Suprapubic skin (tissue), 4 donors: ENCODE results near the gene SLC50A1. TPM values are rescaled to one million over a fixed set of nuclear protein-coding genes. Genes with fewer than 3 reads are reported as not detected.

ENCODE experiments used
- DNase-seq, 2 donors: peaks; one replicate each; pipeline ENCODE4 v3.0.0-alpha.2; 2019; ENCODE audit warnings: low spot score in 2 of 2
- H3K27ac ChIP-seq: fragments of 200-600 bp; sonication (generic); one replicate; pipeline ENCODE4 v1.5.1; 2019
- H3K27me3 ChIP-seq: fragments of 200-600 bp; sonication (generic); one replicate; pipeline ENCODE4 v1.5.1; 2019
- H3K36me3 ChIP-seq: fragments of 200-600 bp; sonication (generic); one replicate; pipeline ENCODE4 v1.5.1; 2019
- H3K4me1 ChIP-seq: fragments of 200-600 bp; sonication (generic); one replicate; pipeline ENCODE4 v1.5.1; 2019
- H3K4me3 ChIP-seq: fragments of 200-600 bp; sonication (generic); one replicate; pipeline ENCODE4 v1.5.1; 2019; ENCODE audit warnings: mild to moderate bottlenecking
- H3K9me3 ChIP-seq: fragments of 200-600 bp; sonication (generic); one replicate; pipeline ENCODE4 v1.5.1; 2019
- EP300 ChIP-seq: sonication (generic); formaldehyde crosslinking; IDR thresholded peaks from one replicate; pipeline ENCODE4 v1.6.1; 2017; ENCODE audit warnings: antibody characterized with exemption
- POLR2A ChIP-seq, 2 donors: fragments of 450-650 bp; IDR thresholded peaks; one replicate each; pipeline ENCODE4 v1.6.1; 2017; ENCODE audit warnings: antibody characterized with exemption in 2 of 2, mild to moderate bottlenecking in 2 of 2, moderate library complexity in 2 of 2
- POLR2AphosphoS5 ChIP-seq, 3 donors: sonication (generic); formaldehyde crosslinking; IDR thresholded peaks; one replicate each; pipeline ENCODE4 v1.6.1; 2017; ENCODE audit warnings: antibody characterized with exemption in 3 of 3
- WGBS: methylation state at CpG from one replicate; pipeline ENCODE4 v1.1.5; 2018; 5-methylcytosine and 5-hydroxymethylcytosine counted together
- total RNA-seq, 4 donors: library from RNA; depleted of rRNA; stranded (reverse); fragments of >200 nt; gene quantifications; one replicate each; pipeline ENCODE4 v1.1.0, GENCODE V29; 2016
- TF ChIP-seq, protein P1 (sequence below), 2 donors: fragments of 200-600 bp in 1 of 2; fragments of 450-650 bp in 1 of 2; sonication (generic) in 1 of 2; IDR thresholded peaks; one replicate each; pipeline ENCODE4 v1.5.1; 2016 to 2019; ENCODE audit warnings: antibody characterized with exemption in 2 of 2, mild to moderate bottlenecking in 1 of 2, moderate library complexity in 1 of 2

Gene SLC50A1
- total RNA-seq, 4 donors from 2014 or later: 27.9 to 56.1 (median 32.6) TPM

- no peaks in the 10 kb centered on the region for H3K36me3 ChIP-seq
- no peak overlapping the region for H3K27ac ChIP-seq
- H3K4me1 ChIP-seq: peaks cover 47% of the 10 kb centered on the region
- H3K27me3 ChIP-seq: no peaks in the 10 kb centered on the region
- H3K9me3 ChIP-seq: no peaks in the 10 kb centered on the region
- H3K4me3 ChIP-seq: no peak overlapping the region
- TF ChIP-seq EP300: no peak
- TF ChIP-seq POLR2A (IDR thresholded peaks at IDR 0.05): no peak
- TF ChIP-seq, protein P1, sequence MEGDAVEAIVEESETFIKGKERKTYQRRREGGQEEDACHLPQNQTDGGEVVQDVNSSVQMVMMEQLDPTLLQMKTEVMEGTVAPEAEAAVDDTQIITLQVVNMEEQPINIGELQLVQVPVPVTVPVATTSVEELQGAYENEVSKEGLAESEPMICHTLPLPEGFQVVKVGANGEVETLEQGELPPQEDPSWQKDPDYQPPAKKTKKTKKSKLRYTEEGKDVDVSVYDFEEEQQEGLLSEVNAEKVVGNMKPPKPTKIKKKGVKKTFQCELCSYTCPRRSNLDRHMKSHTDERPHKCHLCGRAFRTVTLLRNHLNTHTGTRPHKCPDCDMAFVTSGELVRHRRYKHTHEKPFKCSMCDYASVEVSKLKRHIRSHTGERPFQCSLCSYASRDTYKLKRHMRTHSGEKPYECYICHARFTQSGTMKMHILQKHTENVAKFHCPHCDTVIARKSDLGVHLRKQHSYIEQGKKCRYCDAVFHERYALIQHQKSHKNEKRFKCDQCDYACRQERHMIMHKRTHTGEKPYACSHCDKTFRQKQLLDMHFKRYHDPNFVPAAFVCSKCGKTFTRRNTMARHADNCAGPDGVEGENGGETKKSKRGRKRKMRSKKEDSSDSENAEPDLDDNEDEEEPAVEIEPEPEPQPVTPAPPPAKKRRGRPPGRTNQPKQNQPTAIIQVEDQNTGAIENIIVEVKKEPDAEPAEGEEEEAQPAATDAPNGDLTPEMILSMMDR (IDR thresholded peaks at IDR 0.05): no peak
- TF ChIP-seq POLR2AphosphoS5 (IDR thresholded peaks at IDR 0.05): no peak
- DNase-seq: no peak
- WGBS: 81% methylated on average over 4 of the region's 4 CpGs
Measured at GRCh38 chr1:155123801-155124200, 11.9 kb upstream of the SLC50A1 start.

DNA sequence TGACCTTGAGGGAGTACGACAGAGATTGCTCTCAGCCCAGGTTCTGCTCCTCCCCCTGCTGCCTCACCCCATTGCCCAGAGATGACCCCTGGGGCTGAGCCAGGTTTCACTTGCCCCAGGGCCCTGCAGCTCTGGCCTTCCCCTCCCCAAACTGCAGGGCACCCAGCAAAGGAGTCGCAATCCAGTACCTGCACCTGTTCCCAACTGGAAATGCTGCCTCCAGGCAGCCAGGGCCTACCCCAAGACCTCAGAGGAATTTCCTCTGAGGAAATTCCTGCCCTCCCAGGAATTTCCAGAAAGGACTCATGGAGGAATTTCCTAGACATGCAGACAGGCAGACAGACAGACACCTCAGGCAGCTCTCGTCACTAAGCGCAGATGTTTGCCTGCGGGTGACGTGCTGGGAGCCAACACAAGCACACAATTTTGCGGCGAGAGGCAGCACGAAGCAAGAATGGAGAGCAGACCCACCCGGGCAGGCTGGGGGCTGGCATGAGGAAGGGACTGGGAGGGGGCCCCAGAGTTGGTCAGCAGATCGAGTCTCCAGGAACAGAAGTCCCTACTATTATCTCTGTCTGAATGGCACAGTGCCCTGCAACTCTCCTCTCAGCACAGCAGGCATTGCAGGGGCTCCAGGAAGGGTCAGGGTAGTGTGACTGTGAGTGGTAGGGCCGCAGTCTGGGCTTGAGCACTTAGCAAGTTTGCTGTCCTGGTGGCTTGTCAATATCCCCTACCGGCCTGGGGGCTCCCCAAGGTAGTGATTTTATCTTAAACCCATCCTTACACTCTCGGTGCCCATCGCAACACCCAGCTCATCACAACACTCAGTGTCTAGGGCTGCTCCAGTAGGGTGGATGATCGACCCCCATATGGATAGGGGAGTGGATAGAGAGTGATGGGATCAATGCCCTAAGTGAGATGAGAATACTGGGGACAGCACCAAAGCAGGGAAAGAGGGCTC lies 10.9 kb upstream of the SLC50A1 start:
- H3K27ac ChIP-seq: peak overlapping the region; percentile 100
- H3K27me3 ChIP-seq: no peaks in the 10 kb centered on the region
- no peak overlapping the region for H3K4me3 ChIP-seq
- H3K36me3 ChIP-seq: no peaks in the 10 kb centered on the region
- peaks cover 54% of the 10 kb centered on the region for H3K4me1 ChIP-seq
- no peak for DNase-seq
- H3K9me3 ChIP-seq: no peaks in the 10 kb centered on the region
- 61% methylated on average over 8 of the region's 16 CpGs for WGBS
- TF ChIP-seq EP300 (no peak), POLR2AphosphoS5 (IDR thresholded peaks at IDR 0.05) (no peak), POLR2A (IDR thresholded peaks at IDR 0.05) (no peak)
- TF ChIP-seq, protein P1 (IDR thresholded peaks at IDR 0.05): no peak

GRCh38 chr1:155125511-155125945 lies 10.1 kb upstream of the SLC50A1 start:
- Histone ChIP-seq H3K9me3 (no peaks in the 10 kb centered on the region), H3K4me1 (peaks cover 62% of the 10 kb centered on the region), H3K27ac (peak overlapping the region; percentile 100), H3K27me3 (no peaks in the 10 kb centered on the region), H3K36me3 (no peaks in the 10 kb centered on the region), H3K4me3 (peak overlapping the region; percentile 83)
- TF ChIP-seq POLR2A (IDR thresholded peaks at IDR 0.05) (no peak), POLR2AphosphoS5 (IDR thresholded peaks at IDR 0.05) (no peak), EP300 (no peak)
- TF ChIP-seq, protein P1 (IDR thresholded peaks at IDR 0.05): no peak
- WGBS: 23% methylated on average over 3 of the region's 11 CpGs
- no peak for DNase-seq

- peak in 1 of 2 donors; percentile 76 for DNase-seq
- Histone ChIP-seq H3K9me3 (no peaks in the 10 kb centered on the region), H3K27me3 (no peaks in the 10 kb centered on the region), H3K36me3 (no peaks in the 10 kb centered on the region), H3K4me3 (peak overlapping the region; percentile 83), H3K27ac (peak overlapping the region; percentile 100), H3K4me1 (peaks cover 67% of the 10 kb centered on the region)
- TF ChIP-seq, protein P1 (IDR thresholded peaks at IDR 0.05): no peak
- TF ChIP-seq POLR2A (IDR thresholded peaks at IDR 0.05): no peak
- TF ChIP-seq POLR2AphosphoS5 (IDR thresholded peaks at IDR 0.05): no peak
- no peak for TF ChIP-seq EP300
- WGBS: 43% methylated on average over 20 of the region's 53 CpGs
Measured at GRCh38 chr1:155125946-155126555, 9.6 kb upstream of the SLC50A1 start.
